Vagina (tissue), 2 donors: ENCODE data around the gene TMEM178B.

Experiments
- CTCF ChIP-seq, 3 experiments: fragments of 450-650 bp in 2 of 3; fragments of 200-600 bp in 1 of 3; sonication (generic) in 1 of 3; IDR thresholded peaks; one replicate each; pipeline ENCODE4 v1.5.1; 2017 to 2019; ENCODE audit warnings: antibody characterized with exemption in 3 of 3, mild to moderate bottlenecking in 2 of 3, moderate library complexity in 2 of 3
- POLR2A ChIP-seq, 2 donors: fragments of 450-650 bp; IDR thresholded peaks; one replicate each; pipeline ENCODE4 v1.6.1; 2017; ENCODE audit warnings: antibody characterized with exemption in 2 of 2, mild to moderate bottlenecking in 2 of 2, moderate library complexity in 2 of 2
- POLR2AphosphoS5 ChIP-seq, 2 donors: sonication (generic); formaldehyde crosslinking; IDR thresholded peaks; one replicate each; pipeline ENCODE4 v1.9.0; 2017; ENCODE audit warnings: antibody characterized with exemption in 2 of 2, mild to moderate bottlenecking in 2 of 2, low read depth in 1 of 2; ENCODE audit not compliant: insufficient read depth in 1 of 2

- TF ChIP-seq CTCF (IDR thresholded peaks at IDR 0.05) (no peak), POLR2A (IDR thresholded peaks at IDR 0.05) (no peak), POLR2AphosphoS5 (IDR thresholded peaks at IDR 0.05; ENCODE audit: insufficient read depth in 1 of 2, low read depth in 1 of 2) (no peak)
These were observed 356.7 kb downstream of the TMEM178B start for GRCh38 chr7:141430455-141431139.
